Stimulated activated CD8-positive, alpha-beta memory T cell treated with anti-CD3 and anti-CD28 coated beads, Interleukin-7, amount 100 ng/mL, for 24 hours (primary cell): Measurements from ENCODE around the gene BAIAP2L1.
"Not testable (repeated sequence)": the region's sequence is repeated elsewhere in the genome, so short reads cannot be mapped to it uniquely, and the experiment has no call there.

Source experiments
- DNase-seq: peaks from one replicate; pipeline ENCODE4 v3.0.0-alpha.2; 2020; ENCODE audit warnings: low read depth

BAIAP2L1 gene

DNA sequence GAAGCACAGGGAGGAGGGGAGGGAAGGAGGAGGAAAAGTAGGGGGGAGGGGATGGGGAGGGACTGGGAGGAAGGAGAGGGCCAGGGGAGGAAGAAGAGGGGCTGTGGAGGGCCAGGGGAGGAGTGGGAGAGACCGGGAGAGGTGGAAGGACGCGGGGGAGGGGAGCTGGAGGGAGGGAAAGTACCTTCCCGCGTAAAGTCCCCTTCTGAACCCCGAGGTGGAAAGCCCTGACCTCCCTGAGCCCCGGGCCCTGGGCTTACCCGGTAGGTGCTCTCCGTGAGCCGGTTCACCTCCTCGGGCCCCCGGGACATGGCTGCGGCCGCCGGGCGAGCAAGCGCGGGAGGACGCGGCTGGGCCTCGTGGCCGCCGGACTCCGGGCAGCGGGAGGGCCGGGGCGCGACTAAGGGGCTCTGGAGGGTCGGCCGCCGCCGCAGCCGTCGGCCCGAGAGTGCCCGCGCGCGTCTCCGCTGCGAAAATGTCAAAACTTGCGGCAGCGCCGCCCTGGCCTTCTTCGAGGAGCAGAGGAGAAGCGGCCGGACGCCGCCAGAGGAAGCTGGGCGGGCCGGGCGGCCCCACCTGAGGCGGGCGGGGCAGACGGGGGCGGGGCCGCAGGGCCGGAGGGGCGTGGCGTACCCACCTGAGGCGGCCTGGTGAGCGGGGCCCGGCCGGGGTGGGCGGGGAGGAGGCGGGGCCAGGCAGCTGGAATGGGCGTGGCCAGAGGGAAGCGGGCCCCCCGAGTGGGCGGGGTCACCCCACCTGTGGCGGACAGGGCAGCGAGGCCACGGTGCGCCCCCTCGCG is at the start of gene BAIAP2L1:
Gene BAIAP2L1, minus strand, starts transcription at position 549 of the 799 bp plus-strand sequence. Its CDS starts 238 bp downstream, at position 311.
- peak; percentile 54 for DNase-seq

GRCh38 chr7:98448766-98449165 is 47.9 kb upstream of the BAIAP2L1 start:
- DNase-seq, result no peak

DNA sequence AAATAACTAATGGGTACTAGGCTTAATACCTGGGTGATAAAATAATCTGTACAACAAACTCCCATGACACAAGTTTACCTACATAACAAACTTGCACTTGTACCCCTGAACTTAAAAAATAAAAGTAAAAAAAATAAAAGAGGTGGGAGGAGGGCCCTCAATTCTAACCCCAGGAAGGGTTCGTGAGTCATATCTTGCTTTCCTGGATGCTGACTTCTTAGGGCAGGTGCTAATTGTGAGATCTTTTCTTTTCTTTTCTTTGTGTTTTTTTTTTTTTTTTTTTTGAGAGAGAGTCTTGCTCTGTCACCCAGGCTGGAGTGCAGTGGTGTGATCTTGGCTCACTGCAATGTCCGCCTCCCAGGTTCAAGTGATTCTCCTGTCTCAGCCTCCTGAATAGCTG is 40.1 kb upstream of the BAIAP2L1 start:
- not testable (repeated sequence) for DNase-seq

GRCh38 chr7:98439484-98439883 is 38.6 kb upstream of the BAIAP2L1 start:
- no peak for DNase-seq

GRCh38 chr7:98434087-98434486 is 33.2 kb upstream of the BAIAP2L1 start:
- no peak for DNase-seq

- DNase-seq, result no peak
These were observed 28.9 kb upstream of the BAIAP2L1 start for GRCh38 chr7:98429799-98430198.

DNA sequence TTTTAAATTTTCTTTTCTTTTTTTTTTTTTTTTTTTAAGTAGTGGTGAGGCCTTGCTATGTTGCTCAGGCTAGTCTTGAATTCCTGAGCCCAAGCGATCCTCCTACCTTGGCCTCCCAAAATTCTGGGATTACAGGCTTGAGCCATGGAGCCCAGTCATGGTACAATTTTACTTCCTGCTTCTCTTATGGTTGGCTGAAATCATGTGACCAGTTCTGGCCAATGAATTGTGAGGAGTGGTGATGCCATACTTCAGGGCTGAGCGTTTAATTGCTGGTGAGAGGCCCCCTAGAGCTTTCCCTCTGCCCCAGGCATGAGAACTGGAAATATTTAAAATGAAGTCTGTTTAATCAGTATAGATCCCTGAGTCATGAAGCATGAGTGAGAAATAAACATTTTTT is 22.2 kb upstream of the BAIAP2L1 start:
- DNase-seq, result no peak

GRCh38 chr7:98420966-98421612 is 20.2 kb upstream of the BAIAP2L1 start:
- DNase-seq, result peak; percentile 21

DNA sequence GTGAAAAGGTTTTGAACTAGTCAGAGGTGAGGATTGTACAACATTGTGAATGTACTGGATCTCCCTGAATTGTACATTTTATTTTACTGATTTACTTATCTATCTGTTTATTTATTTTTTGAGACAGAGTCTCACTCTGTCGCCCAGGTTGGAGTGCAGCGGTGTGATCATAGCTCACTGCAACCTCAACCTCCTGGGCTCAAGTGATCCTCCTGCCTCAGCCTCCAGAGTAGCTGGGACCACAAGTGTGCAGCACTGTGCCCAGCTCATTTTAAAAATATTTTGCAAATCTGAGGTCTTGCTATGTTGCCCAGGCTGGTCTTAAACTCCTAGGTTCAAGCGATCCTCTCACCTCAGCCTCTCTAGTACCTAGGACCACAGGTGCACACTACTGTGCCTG is 19.1 kb upstream of the BAIAP2L1 start:
- DNase-seq, result not testable (repeated sequence)

- not testable (repeated sequence) for DNase-seq
These were observed 18.4 kb upstream of the BAIAP2L1 start for GRCh38 chr7:98419316-98419691.

- DNase-seq, result no peak
These were observed 17.9 kb upstream of the BAIAP2L1 start for GRCh38 chr7:98418636-98419315.

DNA sequence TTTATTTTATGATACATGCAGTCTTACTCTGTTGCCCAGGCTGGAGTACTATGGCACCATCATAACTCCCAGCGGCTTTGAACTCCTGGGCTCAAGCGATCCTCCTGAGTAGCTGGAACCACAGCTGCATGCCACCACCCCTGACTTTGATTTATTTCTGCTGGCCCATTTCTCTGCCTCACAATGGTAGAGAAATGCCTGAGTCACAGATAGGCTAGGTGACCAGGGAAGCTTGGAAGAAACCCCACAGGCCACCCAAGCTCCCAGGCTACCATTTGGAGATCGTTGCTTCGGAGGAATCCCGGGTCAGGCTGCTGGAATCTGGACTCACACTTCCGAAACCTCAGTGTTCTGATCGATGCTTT is 17.4 kb upstream of the BAIAP2L1 start:
- DNase-seq, result no peak

DNA sequence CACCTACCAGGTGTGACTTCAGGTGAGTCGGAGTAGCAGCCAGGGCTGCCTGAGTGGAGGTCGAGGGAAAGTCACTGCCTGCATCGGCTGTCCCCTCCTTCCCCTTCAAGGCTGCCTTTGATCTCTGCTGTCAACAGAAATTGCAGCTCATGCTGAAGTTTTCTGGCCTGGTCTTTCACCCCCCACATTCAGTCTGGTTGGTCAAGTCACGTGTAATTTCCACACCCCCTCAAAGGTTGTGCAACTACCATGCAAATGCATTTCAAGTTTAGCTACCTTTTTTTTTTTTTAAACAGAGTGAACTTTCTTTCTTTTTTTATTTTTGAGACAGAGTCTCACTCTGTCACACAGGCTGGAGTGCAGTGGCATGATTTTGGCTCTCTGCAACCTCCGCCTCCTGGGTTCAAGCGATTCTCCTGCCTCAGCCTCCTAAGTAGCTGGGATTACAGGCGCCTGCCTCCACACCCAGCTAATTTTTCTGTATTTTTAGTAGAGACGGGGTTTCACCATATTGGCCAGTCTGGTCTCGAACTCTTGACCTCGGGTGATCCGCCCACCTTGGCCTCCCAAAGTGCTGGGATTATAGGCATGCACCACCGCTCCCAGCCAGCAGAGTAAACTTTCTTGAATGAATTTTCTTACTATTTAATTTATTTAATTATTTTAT is 16.8 kb upstream of the BAIAP2L1 start:
- DNase-seq, result not testable (repeated sequence)

DNA sequence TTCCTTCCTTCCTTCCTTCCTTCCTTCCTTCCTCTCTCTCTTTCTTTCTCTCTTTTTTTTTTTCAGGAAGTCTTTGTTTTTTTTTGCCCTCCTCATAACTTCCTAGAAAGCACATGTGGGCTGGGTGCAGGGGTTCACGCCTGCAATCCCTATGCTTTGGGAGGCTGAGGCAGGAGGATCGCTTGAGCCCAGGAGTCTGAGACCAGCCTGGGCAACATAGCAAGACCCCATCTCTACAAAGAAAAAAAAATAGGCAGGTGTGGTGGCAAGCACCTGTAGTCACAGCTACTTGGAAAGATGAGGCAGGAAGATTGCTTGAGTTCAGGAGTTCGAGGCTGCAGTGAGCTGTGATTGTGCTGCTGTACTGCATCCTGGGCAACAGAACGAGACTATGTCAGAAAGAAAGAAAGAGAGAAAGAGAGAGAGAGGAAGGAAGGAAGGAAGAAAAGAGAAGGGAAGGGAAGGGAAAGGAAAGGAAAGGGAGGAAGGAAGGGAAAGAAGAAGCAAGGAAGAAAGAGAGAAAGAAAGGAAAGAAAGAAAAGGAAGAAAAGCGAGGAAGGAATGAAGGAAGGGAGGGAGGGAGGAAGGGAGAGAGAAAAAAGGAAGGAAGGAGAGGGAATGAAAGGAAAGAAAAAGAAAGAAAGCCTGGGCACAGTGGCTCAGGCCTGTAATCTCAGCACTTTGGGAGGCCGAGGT is 13.5 kb upstream of the BAIAP2L1 start:
- DNase-seq, result no peak

DNA sequence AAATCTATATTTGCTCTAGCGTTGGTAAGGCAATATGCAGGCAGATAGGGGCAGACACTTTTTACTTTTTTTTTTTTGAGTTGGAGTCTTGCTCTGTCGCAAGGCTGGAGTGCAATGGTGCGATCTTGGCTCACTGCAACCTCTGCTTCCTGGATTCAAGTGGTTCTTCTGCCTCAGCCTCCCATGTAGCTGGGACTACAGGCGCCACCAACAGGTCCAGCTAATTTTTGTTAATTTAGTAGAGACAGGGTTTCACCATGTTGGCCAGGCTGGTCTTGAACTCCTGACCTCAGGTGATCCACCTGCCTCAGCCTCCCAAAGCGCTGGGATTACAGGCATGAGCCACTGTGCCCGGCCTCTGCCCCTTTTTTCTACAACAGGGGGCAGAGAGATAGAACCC is 12.8 kb upstream of the BAIAP2L1 start:
- not testable (repeated sequence) for DNase-seq

DNA sequence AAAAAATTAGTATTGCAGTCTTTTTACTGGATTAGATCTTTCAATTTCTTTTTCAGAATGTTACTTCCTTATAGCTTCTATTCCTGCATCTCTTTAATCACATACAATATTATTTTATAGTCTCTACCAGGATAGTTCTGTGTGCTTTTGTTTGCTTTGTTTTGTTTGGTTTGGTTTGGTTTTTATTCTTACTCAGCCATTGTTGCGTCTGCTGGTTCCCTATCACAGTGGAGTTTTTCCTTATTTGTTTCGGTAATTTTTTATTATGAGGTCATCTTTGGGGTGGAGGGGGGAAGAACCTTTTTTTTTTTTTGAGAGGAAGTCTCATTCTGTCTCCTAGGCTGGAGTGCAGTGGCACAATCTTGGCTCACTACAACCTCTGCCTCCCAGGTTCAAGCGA is 9.0 kb upstream of the BAIAP2L1 start:
- DNase-seq, result no peak

DNA sequence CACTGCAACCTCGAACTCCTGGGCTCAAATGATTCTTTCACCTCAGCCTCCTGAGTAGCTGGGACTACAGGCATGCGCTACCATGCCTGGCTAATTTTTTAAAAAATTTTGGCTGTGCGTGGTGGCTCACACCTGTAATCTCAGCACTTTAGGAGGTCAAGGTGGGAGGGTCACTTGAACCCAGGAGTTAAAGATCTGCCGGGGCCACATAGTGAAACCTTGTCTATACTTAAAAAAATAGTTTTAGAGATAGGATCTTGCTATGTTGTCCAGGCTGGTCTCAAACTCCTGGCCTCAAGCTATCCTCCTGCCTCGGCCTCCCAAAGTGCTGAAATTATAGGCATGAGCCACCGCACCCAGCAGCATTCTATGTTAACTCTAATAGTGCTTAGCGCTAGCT is 7.3 kb upstream of the BAIAP2L1 start:
- not testable (repeated sequence) for DNase-seq

- DNase-seq, result no peak
These were observed 5.9 kb upstream of the BAIAP2L1 start for GRCh38 chr7:98406827-98407226.

GRCh38 chr7:98404840-98405239 is 4.0 kb upstream of the BAIAP2L1 start:
- no peak for DNase-seq

- no peak for DNase-seq
These were observed 874 bp downstream of the BAIAP2L1 start for GRCh38 chr7:98399890-98400541.

GRCh38 chr7:98399462-98399861 is 1.4 kb downstream of the BAIAP2L1 start:
- DNase-seq, result no peak
